ENCODE data around the gene STKLD1.

DNA sequence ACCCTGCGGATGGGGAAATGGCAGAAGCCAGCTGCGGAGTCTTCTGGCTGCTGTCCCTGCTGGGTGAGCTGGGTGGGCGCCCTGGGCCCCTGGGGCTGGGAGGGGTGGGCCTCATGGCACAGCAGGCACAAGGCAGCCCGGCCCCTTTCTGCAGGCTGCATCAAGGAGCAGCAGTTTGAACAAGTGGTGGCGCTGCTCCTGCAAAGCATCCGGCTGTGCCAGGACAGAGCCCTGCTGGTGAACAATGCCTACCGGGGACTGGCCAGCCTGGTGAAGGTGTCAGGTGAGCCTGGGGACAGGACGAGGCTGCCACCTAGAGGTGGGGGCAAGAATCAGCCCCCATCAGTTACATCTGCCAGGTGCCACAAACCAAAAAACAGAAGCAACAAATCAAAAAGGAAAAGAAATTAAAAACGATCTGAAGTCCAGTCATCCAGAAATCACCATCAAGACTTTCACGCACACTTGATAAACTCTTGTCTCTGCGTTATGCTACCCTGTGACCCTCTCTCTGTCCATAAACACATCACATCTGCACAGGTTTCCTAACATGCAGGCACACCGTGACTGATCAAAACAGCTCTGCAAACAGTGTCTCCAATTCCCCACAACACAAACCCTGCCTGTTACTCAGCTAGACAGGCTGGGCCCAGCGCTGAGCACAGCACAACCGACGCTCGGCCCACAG, 27.7 kb downstream of the STKLD1 start:
- TF ChIP-seq, protein P1, sequence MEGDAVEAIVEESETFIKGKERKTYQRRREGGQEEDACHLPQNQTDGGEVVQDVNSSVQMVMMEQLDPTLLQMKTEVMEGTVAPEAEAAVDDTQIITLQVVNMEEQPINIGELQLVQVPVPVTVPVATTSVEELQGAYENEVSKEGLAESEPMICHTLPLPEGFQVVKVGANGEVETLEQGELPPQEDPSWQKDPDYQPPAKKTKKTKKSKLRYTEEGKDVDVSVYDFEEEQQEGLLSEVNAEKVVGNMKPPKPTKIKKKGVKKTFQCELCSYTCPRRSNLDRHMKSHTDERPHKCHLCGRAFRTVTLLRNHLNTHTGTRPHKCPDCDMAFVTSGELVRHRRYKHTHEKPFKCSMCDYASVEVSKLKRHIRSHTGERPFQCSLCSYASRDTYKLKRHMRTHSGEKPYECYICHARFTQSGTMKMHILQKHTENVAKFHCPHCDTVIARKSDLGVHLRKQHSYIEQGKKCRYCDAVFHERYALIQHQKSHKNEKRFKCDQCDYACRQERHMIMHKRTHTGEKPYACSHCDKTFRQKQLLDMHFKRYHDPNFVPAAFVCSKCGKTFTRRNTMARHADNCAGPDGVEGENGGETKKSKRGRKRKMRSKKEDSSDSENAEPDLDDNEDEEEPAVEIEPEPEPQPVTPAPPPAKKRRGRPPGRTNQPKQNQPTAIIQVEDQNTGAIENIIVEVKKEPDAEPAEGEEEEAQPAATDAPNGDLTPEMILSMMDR (IDR thresholded peaks at IDR 0.05), result peak; percentile 52 to 90 (median 66)
- TF ChIP-seq POLR2A (IDR thresholded peaks at IDR 0.05), result no peak

Data from esophagus squamous epithelium (tissue), 4 donors.